Suppressor macrophage (primary cell): ENCODE results near the gene CAPN5.

Source experiments
- DNase-seq, 4 experiments: peaks; one replicate each; pipeline ENCODE4 v3.0.0-alpha.2; 2020 to 2022

CAPN5 gene

DNA sequence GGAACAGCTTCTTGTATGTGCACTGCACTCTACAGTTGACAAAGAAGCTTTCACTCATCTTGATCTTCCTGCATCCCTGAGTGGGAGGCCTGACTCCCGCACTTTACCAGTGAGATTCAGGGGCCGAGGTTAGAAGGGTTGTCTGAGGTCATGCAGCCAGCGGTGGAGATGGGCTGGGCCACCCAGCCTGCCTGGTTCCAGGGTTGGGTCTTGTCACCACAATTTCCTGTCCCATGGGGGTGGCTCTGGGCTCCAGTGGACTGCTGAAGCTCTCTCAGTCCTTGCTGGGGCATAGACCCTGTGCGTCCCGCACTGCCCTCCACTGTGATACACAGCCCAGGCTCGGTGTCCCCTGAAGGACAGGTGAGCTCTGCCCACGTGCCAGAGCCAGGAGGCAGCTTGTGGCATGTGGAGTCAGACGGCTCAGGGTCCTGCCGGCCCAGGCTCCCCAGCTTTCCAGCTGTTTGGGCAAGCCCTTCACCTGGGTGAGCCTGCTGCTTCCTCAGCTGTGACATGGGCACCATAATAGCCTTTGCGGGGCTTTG, 54.4 kb downstream of the CAPN5 start:
- DNase-seq = no peak

DNA sequence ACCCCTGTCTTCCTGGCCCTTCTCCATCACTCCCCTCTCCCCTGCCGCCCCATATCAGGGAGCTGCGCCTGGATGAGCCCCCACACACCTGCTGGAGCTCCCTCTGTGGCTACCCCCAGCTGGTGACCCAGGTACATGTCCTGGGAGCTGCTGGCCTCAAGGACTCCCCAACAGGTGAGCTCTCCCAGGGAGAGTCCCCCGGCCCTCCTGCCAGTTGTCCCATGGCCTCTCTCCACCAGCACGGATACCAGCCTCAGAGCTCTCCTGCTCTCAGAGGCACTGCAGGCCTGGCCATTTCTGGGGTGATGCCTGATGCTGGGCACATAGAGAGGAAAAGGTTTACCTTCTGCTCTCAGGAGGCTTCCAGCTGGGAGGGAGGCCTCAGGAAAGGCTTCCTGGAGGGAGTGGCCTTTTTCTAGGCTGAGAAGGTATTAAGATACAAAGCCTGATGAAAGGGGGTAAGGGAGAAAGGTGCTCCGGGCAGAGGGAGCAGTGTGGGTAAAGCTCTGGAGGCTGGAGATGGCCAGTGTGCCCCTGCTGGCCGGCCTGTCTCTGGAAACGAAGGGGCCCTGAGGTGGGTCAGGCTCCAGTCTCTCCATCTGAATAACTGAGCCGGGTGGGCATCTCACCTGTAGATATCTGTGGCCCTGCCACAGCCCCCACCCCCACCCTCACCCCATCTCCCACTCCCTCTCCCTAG, 55.3 kb downstream of the CAPN5 start:
- no peak for DNase-seq

DNA sequence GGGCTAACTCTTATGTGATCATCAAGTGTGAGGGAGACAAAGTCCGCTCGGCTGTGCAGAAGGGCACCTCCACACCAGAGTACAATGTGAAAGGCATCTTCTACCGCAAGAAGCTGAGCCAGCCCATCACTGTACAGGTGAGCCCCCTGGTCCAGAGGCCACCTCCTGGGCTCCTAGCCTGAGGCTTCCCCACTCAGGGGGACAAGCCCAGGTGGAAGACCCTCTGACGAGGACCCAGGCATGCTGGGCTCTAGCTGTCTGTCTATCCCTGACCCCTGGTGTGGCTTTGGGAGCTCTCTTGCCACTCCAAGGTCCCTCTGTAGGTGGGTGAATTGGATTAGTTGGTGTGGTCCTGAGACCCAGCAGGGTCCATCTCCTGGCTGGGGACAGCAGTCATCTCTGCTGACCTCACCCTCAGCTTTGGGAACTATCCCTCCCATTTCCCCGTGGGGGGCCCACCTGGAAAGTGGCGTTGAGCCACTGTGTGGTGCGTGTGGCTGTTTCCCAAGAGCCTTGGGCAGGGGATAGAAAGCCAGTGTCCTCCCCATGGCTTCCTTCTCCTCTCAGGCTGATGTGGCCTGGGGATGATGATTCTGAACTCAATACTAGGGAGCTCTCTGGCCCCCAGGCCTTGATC, 55.9 kb downstream of the CAPN5 start:
- no peak for DNase-seq

DNA sequence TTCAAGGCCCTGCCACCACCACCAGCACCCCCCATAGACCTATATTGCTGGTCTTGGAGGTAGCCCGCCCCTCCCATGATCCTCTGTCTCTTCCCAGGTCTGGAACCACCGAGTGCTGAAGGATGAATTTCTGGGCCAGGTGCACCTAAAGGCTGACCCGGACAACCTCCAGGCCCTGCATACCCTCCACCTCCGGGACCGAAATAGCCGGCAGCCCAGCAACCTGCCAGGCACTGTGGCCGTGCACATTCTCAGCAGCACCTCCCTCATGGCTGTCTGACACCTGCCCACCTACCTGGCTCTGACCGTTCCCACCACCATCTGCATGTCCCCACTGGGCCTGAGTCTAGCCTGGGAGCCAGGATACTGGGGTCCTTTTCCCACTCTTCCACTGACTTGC, 56.8 kb downstream of the CAPN5 start:
- DNase-seq = no peak

DNA sequence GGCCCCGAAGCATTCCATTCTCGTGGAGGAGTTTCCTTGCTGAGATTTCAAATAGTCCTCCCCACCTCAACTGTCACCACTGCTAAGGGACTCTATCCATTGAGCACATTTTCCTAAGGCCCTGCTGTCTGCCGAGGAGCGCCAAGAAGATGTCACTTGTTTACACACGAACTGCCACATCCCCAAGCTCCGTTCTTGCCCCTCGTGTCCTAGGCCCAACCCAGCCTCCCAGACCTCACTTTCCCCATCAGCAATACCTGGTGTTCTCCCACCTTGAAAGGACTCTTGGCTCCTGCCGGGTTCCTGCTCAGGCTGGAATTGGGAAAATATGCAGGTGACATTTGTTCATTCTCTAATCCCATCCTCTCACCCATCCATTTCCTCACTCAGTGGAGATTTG, 57.3 kb downstream of the CAPN5 start:
- no peak for DNase-seq

DNA sequence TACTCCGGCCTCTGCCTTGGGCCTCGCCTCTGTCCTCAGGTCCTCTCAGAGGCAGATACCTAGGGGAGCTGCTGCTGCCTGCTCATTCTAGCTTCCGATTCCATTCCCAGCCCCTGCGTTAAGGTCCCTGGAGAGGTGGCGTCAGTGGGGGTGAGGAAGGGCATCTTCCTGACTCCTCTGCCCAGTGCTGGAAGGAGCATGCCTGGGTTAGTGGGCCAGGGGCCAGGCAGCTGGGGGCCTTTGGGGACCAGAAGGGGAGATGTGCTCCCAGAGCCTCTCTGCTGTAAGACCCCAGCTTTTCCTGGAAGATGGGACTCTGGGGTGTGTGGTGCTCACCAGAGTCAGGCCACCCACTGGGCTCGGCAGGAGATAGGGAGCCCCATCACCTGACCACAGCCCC, 57.7 kb downstream of the CAPN5 start:
- no peak for DNase-seq

DNA sequence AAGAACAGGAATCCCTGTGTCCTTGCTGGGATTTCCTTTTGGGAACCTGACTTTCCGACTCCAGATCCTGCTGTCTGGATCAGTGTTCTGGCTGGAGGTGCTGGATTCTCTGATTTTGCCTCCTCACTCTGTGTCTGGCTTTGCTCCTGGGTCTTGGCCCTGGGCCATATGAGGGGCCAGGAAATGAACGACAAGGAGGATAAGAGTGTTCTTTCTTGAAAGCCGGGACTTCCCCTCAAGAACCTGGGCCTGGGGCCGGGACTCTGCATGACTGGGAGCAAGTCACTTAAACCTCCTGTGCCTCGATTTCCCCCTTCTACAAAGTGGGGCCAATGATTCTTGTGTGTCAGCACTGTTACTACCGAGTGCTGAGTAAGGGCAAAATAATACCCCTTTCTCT, 58.4 kb downstream of the CAPN5 start:
- no peak for DNase-seq

DNA sequence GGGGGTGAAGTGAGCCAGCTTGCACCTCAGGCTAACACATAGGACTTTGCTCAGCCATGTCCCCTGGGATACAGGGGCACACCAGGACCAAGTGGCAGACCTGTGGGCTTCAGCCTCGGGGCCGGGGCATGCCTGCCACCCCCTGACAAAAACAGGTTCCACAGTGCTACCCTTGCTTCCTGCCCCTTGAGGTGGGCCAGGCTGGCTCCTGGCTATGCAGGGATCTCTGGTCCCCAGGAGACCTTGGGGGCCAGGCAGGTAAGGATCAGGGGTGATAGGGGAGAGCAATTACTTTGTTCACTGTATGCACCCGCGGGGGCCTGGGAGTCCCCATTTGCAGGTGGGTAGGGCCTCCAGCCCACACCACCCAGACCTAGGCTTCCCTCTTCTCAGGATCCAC, 58.9 kb downstream of the CAPN5 start:
- no peak for DNase-seq

DNA sequence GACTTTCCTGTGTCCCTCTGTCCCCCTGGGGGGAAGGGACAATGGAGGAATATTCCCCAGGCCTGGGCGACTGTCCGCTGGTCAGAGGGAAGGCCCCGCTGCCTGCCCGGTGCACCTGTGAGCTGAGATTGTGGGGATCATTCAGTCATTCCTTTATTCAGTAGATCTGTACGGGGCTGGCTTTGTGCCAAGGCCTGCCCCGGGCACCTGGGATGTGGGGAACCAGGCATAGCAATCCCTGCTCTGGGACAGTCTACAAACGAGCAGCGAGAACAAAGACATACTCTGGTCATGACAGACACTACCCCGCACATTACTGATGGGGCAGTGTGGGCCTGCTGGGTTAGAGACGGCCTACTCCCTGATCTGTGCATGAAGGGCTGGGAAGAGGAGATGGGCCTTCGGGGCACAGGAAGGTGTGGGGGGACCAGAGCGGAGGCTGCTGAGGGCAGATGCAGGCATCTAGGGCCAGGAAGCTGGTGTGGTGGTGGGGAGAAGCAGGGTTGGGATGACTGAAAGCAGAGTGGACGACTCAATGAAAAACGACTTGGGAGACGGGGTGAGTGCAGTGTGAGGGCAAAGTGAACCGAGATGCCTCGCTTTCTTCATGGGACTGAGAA, 59.5 kb downstream of the CAPN5 start:
- DNase-seq = no peak

DNA sequence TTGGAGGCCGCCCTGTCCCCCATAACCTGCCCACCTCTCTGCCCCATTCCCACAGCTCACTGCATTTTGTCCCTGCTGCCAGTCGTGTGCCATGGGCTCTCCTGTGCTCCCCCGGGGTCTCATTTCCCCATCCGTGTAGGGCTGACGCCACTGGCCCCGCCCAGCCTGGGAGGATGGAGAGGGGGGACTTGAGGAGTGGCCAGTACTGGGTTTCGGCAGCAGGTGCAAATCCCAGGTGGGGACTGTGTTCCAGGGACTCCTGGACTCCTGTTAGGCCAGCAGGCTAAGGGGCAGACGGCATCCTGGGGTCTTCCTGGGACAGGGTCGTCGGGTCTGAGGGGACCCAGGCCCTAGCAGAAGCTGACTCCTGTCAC, 60.1 kb downstream of the CAPN5 start:
- no peak for DNase-seq

DNA sequence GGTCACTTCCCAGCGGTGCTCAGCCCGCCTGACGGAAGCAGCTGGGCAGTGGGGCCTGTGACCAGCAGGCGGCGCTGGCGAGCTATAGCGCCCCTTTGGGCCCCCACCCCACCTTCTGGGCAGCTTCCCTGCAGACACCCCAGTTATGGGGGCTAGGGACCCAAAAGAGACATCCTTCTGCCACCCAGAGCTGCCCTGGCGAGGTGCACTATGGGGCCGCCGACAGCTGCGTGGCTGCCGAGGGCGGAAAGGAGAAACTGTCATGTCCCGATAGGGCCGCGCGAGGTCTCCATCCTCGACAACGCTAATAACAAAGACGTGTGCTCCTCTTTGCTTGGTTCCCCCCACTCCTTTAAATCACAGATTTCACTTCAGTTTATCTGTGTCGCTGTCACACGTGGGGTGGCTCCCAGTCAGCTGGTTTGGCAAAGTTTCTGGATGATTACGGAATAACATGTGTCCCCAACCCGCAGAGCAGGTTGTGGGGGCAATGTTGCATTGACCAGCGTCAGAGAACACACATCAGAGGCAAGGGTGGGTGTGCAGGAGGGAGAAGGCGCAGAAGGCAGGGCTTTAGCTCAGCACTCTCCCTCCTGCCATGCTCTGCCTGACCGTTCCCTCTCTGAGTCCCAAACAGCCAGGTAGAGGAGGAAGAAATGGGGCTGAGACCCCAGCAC, 60.6 kb downstream of the CAPN5 start:
- DNase-seq = peak; percentile 50 to 71 (median 61)

DNA sequence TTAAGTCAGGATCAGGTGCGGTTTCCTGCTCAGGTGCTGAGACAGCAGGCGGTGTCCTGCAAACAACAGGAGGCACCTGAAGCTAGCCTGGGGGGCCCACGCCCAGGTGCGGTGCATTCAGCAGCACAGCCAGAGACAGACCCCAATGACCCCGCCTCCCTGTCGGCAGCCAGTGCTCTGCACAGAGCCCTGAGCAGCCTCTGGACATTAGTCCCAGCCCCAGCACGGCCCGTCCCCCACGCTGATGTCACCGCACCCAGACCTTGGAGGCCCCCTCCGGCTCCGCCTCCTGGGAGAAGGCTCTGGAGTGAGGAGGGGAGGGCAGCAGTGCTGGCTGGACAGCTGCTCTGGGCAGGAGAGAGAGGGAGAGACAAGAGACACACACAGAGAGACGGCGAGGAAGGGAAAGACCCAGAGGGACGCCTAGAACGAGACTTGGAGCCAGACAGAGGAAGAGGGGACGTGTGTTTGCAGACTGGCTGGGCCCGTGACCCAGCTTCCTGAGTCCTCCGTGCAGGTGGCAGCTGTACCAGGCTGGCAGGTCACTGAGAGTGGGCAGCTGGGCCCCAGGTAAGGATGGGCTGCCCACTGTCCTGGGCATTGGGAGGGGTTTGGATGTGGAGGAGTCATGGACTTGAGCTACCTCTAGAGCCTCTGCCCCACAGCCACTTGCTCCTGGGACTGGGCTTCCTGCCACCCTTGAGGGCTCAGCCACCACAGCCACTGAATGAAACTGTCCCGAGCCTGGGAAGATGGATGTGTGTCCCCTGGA, 61.3 kb downstream of the CAPN5 start, which contains the start of gene MYO7A:
Gene MYO7A (plus strand): TSS at position 327 of the 772 bp plus-strand sequence. CDS start 2,389 bp downstream, outside the sequence.
- no peak for DNase-seq

DNA sequence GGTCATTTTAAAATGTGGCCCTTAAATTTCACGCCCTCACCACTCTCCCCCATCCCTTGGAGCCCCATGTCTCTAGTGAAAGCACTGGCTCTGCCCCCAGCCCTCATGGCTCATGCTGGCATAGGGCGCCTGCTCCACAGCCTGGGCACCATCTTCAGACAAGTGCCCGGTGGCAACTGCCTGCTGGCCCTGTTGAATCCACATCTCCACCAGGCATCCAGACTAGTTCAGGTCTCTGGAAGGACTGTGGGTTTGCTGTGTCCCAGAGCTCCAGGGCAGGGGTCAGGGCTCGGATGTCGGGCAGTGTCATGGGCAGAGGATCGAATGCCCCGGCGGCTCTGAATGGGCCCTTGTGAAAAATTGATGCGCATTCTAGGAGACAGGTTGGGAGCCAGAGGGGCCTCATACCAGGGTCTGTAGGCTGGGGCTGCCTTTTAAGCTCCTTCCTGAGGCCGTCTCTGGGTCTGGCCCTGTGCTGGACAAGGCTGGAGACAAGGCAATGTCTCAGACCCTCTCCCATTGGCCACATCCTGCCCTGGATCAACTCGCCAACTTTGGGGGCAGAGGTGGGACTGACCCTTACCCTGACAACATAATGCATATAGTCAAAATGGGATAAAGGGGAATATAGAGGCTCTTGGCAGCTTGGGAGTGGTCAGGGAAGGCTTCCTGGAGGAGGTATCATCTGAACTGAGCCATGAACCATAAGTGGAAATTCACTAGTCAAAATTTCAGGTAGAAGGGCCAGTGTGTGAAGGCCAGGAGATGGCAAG, 62.5 kb downstream of the CAPN5 start:
- DNase-seq = no peak

DNA sequence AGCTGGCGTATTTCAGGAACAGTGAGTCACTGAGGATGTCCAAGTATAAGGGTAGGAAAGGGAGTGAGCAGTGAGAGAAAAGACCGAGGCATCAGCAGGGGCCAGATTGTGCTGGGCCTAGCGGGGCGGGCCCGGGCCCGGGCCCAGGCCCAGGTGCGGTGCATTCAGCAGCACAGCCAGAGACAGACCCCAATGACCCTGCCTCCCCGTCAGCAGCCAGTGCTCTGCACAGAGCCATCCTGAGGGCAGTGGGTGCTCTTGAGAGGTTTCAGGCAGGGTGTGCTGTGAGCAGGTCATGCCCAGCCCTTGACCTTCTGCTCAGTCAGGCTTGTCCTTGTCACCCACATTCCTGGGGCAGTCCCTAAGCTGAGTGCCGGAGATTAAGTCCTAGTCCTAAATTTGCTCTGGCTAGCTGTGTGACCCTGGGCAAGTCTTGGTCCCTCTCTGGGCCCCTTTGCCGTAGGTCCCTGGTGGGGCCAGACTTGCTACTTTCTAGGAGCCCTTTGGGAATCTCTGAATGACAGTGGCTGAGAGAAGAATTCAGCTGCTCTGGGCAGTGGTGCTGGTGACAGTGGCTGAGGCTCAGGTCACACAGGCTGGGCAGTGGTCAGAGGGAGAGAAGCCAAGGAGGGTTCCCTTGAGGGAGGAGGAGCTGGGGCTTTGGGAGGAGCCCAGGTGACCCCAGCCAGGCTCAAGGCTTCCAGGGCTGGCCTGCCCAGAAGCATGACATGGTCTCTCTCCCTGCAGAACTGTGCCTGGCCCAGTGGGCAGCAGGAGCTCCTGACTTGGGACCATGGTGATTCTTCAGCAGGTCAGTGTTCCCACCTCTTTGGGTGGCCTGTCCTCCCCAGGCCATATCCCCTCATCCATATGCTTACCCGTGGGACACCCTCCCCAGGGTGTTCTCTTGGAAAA, 63.3 kb downstream of the CAPN5 start:
- DNase-seq = no peak

DNA sequence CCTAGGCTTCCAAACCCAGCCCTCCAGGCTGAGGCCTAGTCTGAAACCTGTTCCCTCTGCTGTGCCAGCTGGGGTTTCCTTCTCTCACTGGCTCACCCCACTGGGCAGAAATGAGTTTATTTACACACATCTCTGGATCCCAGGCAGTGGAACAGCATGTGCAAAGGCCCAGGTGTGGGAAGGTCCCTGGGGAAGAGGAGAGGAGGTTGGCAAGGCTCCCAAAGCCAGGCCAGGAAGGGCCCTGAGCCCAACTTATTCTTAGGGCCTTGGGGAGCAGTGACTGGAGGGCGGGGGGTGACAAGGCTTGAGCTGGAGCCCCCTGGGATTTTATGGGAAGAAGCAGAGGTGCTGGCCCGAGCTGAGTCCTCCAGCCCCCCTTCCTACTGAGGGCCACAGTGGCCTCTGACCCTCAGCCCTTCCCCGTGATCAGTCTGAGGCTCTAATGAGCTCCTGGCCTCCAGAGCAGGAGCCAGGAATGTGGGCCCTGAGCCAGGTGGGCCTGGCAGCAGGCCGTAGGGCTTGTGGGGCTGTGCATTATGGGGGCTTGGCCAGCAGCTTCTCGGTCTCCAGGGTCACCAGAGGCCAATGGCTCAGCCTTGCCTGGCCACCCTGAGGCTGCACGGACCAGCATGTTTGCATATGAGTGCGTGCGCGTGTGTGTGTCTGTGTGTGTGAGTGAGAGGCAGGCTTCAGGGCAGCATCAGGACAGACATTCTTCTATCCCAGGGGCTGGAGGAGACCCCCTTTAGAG, 64.2 kb downstream of the CAPN5 start:
- no peak for DNase-seq

DNA sequence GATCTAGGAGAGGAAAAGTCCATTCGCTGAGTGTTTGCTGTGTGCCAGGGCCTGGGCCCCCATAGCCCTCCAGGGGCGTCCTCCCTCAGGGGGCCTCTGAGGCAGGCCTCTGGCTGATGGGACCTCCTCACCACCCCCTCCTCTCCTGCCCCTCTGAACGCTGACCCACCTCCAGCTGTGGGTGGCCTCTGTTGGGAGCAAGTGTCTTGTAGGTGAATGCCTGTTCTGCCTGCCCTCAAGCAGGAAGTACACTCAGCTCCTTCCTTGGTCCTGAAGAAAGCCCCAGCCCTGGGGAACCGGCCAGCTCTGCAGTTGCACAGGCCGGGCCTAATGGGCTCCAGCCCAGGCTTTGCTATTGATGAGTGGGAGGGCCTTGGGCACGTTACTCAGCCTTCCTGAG, 64.8 kb downstream of the CAPN5 start:
- DNase-seq = no peak

DNA sequence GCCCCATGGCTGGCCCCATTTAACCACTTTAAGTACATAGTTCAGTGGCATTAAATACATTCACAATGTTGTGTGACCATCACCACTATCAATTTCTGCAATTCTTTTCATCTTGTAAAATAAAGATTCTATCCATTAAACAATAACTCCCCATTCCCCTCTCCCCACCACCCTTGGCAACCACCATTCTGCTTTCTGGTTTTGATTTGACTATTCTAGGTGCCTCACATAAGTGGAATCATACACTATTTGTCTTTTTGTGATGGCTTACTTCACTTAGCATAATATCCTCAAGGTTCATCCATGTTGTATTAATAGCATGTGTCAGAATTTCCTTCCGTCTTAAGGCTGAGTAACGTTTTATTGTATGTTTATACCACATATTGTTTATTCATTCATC, 68.3 kb downstream of the CAPN5 start:
- no peak for DNase-seq

DNA sequence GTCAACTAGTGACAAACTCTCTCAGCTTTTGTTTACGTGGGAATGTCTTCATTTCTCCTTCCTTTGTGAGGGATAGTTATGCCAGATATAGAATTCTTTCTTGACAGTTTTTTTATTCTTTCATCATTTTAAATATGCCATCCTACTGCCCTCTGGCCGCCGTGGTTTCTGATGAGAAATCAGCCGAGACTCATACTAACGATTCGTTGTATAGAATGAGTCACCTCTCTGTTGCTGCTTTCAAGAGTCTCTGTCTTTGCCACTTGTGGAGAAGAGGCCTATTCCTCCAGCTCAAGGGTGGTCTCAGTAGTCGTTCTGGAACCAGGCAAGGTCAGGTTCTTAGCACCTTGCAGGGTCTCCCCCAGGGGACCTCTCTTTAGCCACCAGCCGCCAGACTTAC, 69.3 kb downstream of the CAPN5 start:
- no peak for DNase-seq

DNA sequence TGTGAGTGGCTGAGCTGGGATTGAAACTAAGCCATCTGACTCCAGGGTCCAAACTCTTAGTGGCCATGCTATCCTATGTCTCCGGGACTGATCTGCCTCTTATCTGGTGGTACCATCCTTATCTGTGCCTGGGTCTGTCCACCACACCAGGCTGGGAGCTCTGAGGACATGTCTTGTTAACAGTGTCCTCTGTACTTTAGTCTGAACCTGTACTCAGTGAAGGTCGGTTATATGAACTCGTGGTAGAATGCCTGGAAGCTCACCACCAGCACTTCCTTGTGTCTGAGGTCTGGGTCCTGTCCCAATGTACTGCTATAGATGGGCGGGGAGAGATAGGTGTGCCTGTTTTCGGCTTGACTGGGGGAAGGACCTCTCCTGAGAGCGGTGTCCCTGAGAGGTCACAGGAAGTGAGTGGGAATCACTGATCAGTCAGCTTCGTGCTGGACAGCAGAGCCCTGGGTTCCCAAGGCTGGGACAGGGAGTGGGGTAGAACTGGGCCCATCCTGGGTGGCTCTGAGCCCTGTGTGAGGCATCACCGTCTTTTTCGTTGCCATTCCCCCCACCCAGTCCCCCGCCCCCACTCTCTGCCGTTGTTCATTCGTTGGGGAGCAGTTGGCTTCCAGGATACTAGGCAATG, 70.1 kb downstream of the CAPN5 start:
- no peak for DNase-seq
